Mucosa of rectum (tissue), 2 donors: ENCODE results near the gene GPR12.
A peak's percentile ranks its signal among the peaks of the same experiment; 100 is the strongest.
"Not testable (repeated sequence)": the region's sequence is repeated elsewhere in the genome, so short reads cannot be mapped to it uniquely, and the experiment has no call there.

ENCODE experiments used
- H3K27ac ChIP-seq, 2 donors: one replicate each; pipeline ENCODE4 v1.7.0; 2013; ENCODE audit warnings: inconsistent platforms in 2 of 2, low read depth in 2 of 2, low read length in 2 of 2
- H3K27me3 ChIP-seq, 2 donors: one replicate each; pipeline ENCODE4 v1.7.0; 2013; ENCODE audit warnings: low read length in 2 of 2; ENCODE audit not compliant: control insufficient read depth in 2 of 2, insufficient read depth in 2 of 2
- H3K36me3 ChIP-seq, 2 donors: one replicate each; pipeline ENCODE4 v1.7.0; 2013; ENCODE audit warnings: low read length in 2 of 2; ENCODE audit not compliant: control insufficient read depth in 2 of 2, insufficient read depth in 2 of 2
- H3K4me1 ChIP-seq, 2 donors: one replicate each; pipeline ENCODE4 v1.7.0; 2013; ENCODE audit warnings: low read length in 2 of 2, mild to moderate bottlenecking in 1 of 2; ENCODE audit not compliant: control insufficient read depth in 2 of 2, insufficient read depth in 2 of 2
- H3K4me3 ChIP-seq, 2 donors: one replicate each; pipeline ENCODE4 v1.7.0; 2013; ENCODE audit warnings: low read length in 2 of 2
- H3K9ac ChIP-seq, 2 donors: one replicate each; pipeline ENCODE4 v1.7.0; 2013; ENCODE audit warnings: low read length in 2 of 2, low read depth in 1 of 2, mild to moderate bottlenecking in 1 of 2
- H3K9me3 ChIP-seq, 2 donors: one replicate each; pipeline ENCODE4 v1.7.0; 2013; ENCODE audit warnings: low read length in 2 of 2; ENCODE audit not compliant: control insufficient read depth in 2 of 2
- donor health status: healthy.
- donor health status: Normal muscosa, but diverticular disease.

The GPR12 gene

GRCh38 chr13:26747706-26748105 is 12.9 kb downstream of the GPR12 start:
- H3K4me1 ChIP-seq = no peaks in the 10 kb centered on the region
- H3K27ac ChIP-seq = no peak overlapping the region
- H3K27me3 ChIP-seq = peaks cover 5 to 7% of the 10 kb centered on the region in 2 donors
- no peak overlapping the region for H3K4me3 ChIP-seq
- H3K36me3 ChIP-seq = no peaks in the 10 kb centered on the region
- no peak overlapping the region for H3K9ac ChIP-seq
- H3K9me3 ChIP-seq = no peaks in the 10 kb centered on the region

GRCh38 chr13:26743971-26744370 is 16.6 kb downstream of the GPR12 start:
- no peaks in the 10 kb centered on the region for H3K36me3 ChIP-seq
- no peaks in the 10 kb centered on the region for H3K4me1 ChIP-seq
- H3K9ac ChIP-seq = no peak overlapping the region
- no peak overlapping the region for H3K4me3 ChIP-seq
- no peak overlapping the region for H3K27ac ChIP-seq
- peaks cover 8 to 13% of the 10 kb centered on the region in 2 donors for H3K27me3 ChIP-seq
- no peaks in the 10 kb centered on the region for H3K9me3 ChIP-seq

- H3K27ac ChIP-seq = no peak overlapping the region
- no peak overlapping the region for H3K9ac ChIP-seq
- peaks cover 8 to 13% of the 10 kb centered on the region in 2 donors for H3K27me3 ChIP-seq
- H3K4me1 ChIP-seq = no peaks in the 10 kb centered on the region
- H3K36me3 ChIP-seq = no peaks in the 10 kb centered on the region
- H3K4me3 ChIP-seq = no peak overlapping the region
- H3K9me3 ChIP-seq = no peaks in the 10 kb centered on the region
Measured at GRCh38 chr13:26742691-26743358, 17.8 kb downstream of the GPR12 start.

GRCh38 chr13:26735677-26736076 is 24.9 kb downstream of the GPR12 start:
- Histone ChIP-seq H3K9me3 (no peaks in the 10 kb centered on the region), H3K4me1 (no peaks in the 10 kb centered on the region), H3K9ac (no peak overlapping the region), H3K4me3 (no peak overlapping the region), H3K36me3 (no peaks in the 10 kb centered on the region), H3K27ac (no peak overlapping the region), H3K27me3 (no peaks in the 10 kb centered on the region)

- H3K4me1 ChIP-seq = no peaks in the 10 kb centered on the region
- no peaks in the 10 kb centered on the region for H3K27me3 ChIP-seq
- H3K9ac ChIP-seq = no peak overlapping the region
- no peaks in the 10 kb centered on the region for H3K36me3 ChIP-seq
- H3K4me3 ChIP-seq = no peak overlapping the region
- no peaks in the 10 kb centered on the region for H3K9me3 ChIP-seq
- no peak overlapping the region for H3K27ac ChIP-seq
Measured at GRCh38 chr13:26727633-26728032, 33.0 kb downstream of the GPR12 start.

GRCh38 chr13:26727122-26727521 is 33.5 kb downstream of the GPR12 start:
- no peak overlapping the region for H3K27ac ChIP-seq
- no peaks in the 10 kb centered on the region for H3K27me3 ChIP-seq

GRCh38 chr13:26726684-26727083 is 33.9 kb downstream of the GPR12 start:
- Histone ChIP-seq H3K9me3 (no peaks in the 10 kb centered on the region), H3K9ac (no peak overlapping the region), H3K27me3 (no peaks in the 10 kb centered on the region), H3K4me3 (no peak overlapping the region), H3K27ac (no peak overlapping the region), H3K4me1 (no peaks in the 10 kb centered on the region), H3K36me3 (no peaks in the 10 kb centered on the region)

More at GRCh38 chr13:26727122-26727521, 33.5 kb downstream of the GPR12 start:
- no peaks in the 10 kb centered on the region for H3K36me3 ChIP-seq
- H3K4me1 ChIP-seq = no peaks in the 10 kb centered on the region
- no peak overlapping the region for H3K9ac ChIP-seq
- H3K9me3 ChIP-seq = no peaks in the 10 kb centered on the region
- H3K4me3 ChIP-seq = no peak overlapping the region

- not testable (repeated sequence) for H3K36me3 ChIP-seq, H3K4me1 ChIP-seq, H3K9me3 ChIP-seq, H3K9ac ChIP-seq, H3K4me3 ChIP-seq, H3K27me3 ChIP-seq, H3K27ac ChIP-seq
Measured at GRCh38 chr13:26723620-26724019, 37.0 kb downstream of the GPR12 start.

GRCh38 chr13:26722321-26722720 is 38.3 kb downstream of the GPR12 start:
- Histone ChIP-seq H3K27ac (no peak overlapping the region), H3K4me1 (no peaks in the 10 kb centered on the region), H3K36me3 (no peaks in the 10 kb centered on the region), H3K4me3 (no peak overlapping the region), H3K9me3 (no peaks in the 10 kb centered on the region), H3K9ac (no peak overlapping the region), H3K27me3 (no peaks in the 10 kb centered on the region)

GRCh38 chr13:26721251-26722121 is 39.1 kb downstream of the GPR12 start:
- Histone ChIP-seq H3K27me3 (no peaks in the 10 kb centered on the region), H3K4me1 (no peaks in the 10 kb centered on the region), H3K9me3 (no peaks in the 10 kb centered on the region), H3K9ac (no peak overlapping the region), H3K4me3 (peak overlapping the region in 1 of 2 donors; percentile 20), H3K27ac (no peak overlapping the region), H3K36me3 (no peaks in the 10 kb centered on the region)
